ENCODE results near the gene TGFBR3L.

DNA sequence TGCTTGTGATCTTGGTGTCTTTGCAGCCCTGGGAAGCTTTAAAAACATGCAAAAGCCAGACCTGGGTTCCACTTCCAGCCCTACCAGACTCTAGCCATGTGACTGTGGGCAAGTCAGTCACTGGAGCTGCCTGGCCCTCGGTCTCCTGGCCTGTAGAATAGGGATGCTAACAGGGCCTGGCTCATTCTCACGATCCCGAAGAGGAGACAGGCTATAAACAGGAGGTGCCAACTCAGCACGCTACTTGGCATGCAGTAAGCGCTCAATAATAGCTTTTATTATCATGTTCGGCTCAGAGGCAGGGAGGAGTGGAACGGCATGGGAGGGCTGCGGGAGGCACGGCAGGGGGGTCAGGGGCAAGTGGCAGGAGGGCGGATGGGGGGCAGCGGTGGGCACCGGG lies 9.6 kb downstream of the TGFBR3L start:
- TF ChIP-seq, protein P1, sequence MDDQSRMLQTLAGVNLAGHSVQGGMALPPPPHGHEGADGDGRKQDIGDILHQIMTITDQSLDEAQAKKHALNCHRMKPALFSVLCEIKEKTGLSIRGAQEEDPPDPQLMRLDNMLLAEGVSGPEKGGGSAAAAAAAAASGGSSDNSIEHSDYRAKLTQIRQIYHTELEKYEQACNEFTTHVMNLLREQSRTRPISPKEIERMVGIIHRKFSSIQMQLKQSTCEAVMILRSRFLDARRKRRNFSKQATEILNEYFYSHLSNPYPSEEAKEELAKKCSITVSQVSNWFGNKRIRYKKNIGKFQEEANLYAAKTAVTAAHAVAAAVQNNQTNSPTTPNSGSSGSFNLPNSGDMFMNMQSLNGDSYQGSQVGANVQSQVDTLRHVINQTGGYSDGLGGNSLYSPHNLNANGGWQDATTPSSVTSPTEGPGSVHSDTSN (CRISPR knock-in tag; IDR thresholded peaks at IDR 0.05) = no peak
- TF ChIP-seq, protein P2, sequence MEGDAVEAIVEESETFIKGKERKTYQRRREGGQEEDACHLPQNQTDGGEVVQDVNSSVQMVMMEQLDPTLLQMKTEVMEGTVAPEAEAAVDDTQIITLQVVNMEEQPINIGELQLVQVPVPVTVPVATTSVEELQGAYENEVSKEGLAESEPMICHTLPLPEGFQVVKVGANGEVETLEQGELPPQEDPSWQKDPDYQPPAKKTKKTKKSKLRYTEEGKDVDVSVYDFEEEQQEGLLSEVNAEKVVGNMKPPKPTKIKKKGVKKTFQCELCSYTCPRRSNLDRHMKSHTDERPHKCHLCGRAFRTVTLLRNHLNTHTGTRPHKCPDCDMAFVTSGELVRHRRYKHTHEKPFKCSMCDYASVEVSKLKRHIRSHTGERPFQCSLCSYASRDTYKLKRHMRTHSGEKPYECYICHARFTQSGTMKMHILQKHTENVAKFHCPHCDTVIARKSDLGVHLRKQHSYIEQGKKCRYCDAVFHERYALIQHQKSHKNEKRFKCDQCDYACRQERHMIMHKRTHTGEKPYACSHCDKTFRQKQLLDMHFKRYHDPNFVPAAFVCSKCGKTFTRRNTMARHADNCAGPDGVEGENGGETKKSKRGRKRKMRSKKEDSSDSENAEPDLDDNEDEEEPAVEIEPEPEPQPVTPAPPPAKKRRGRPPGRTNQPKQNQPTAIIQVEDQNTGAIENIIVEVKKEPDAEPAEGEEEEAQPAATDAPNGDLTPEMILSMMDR (tag by site-specific recombination; IDR thresholded peaks at IDR 0.05) = no peak
- TF ChIP-seq ZNF707 (tag by site-specific recombination; IDR thresholded peaks at IDR 0.05) (no peak), YY2 (tag by site-specific recombination; IDR thresholded peaks at IDR 0.05) (no peak), ZNF654 (tag by site-specific recombination; IDR thresholded peaks at IDR 0.05; ENCODE audit: low read depth) (no peak), ZNF423 (tag by site-specific recombination; IDR thresholded peaks at IDR 0.05) (no peak), REPIN1 (tag by site-specific recombination; IDR thresholded peaks at IDR 0.05; ENCODE audit: low read depth) (no peak)
- TF ChIP-seq, protein P3, sequence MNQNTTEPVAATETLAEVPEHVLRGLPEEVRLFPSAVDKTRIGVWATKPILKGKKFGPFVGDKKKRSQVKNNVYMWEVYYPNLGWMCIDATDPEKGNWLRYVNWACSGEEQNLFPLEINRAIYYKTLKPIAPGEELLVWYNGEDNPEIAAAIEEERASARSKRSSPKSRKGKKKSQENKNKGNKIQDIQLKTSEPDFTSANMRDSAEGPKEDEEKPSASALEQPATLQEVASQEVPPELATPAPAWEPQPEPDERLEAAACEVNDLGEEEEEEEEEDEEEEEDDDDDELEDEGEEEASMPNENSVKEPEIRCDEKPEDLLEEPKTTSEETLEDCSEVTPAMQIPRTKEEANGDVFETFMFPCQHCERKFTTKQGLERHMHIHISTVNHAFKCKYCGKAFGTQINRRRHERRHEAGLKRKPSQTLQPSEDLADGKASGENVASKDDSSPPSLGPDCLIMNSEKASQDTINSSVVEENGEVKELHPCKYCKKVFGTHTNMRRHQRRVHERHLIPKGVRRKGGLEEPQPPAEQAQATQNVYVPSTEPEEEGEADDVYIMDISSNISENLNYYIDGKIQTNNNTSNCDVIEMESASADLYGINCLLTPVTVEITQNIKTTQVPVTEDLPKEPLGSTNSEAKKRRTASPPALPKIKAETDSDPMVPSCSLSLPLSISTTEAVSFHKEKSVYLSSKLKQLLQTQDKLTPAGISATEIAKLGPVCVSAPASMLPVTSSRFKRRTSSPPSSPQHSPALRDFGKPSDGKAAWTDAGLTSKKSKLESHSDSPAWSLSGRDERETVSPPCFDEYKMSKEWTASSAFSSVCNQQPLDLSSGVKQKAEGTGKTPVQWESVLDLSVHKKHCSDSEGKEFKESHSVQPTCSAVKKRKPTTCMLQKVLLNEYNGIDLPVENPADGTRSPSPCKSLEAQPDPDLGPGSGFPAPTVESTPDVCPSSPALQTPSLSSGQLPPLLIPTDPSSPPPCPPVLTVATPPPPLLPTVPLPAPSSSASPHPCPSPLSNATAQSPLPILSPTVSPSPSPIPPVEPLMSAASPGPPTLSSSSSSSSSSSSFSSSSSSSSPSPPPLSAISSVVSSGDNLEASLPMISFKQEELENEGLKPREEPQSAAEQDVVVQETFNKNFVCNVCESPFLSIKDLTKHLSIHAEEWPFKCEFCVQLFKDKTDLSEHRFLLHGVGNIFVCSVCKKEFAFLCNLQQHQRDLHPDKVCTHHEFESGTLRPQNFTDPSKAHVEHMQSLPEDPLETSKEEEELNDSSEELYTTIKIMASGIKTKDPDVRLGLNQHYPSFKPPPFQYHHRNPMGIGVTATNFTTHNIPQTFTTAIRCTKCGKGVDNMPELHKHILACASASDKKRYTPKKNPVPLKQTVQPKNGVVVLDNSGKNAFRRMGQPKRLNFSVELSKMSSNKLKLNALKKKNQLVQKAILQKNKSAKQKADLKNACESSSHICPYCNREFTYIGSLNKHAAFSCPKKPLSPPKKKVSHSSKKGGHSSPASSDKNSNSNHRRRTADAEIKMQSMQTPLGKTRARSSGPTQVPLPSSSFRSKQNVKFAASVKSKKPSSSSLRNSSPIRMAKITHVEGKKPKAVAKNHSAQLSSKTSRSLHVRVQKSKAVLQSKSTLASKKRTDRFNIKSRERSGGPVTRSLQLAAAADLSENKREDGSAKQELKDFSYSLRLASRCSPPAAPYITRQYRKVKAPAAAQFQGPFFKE (tag by site-specific recombination; IDR thresholded peaks at IDR 0.05; ENCODE audit: borderline replicate concordance) = no peak
